SK-N-DZ (cell line): ENCODE results near the gene GPR135.
A peak's percentile ranks its signal among the peaks of the same experiment; 100 is the strongest.
"Not testable (repeated sequence)": the region's sequence is repeated elsewhere in the genome, so short reads cannot be mapped to it uniquely, and the experiment has no call there.

Experiments
- DNase-seq: peaks from one replicate; pipeline ENCODE4 v3.0.0-alpha.2; 2015; ENCODE audit warnings: low spot score

Gene GPR135

GRCh38 chr14:59475709-59476108, 10.5 kb upstream of the GPR135 start:
- DNase-seq, result no peak

GRCh38 chr14:59474172-59474571, 9.0 kb upstream of the GPR135 start:
- DNase-seq, result no peak

- peak; percentile 54 for DNase-seq
Measured at GRCh38 chr14:59464486-59465315, 479 bp downstream of the GPR135 start.

- DNase-seq, result peak; percentile 25
Measured at GRCh38 chr14:59463787-59464485, 1.2 kb downstream of the GPR135 start.

- DNase-seq, result no peak
Measured at GRCh38 chr14:59461891-59462290, 3.3 kb downstream of the GPR135 start.

- DNase-seq, result no peak
Measured at GRCh38 chr14:59460378-59460777, 4.8 kb downstream of the GPR135 start.

GRCh38 chr14:59458486-59458885, 6.7 kb downstream of the GPR135 start:
- DNase-seq, result no peak

GRCh38 chr14:59455411-59455810, 9.8 kb downstream of the GPR135 start:
- DNase-seq, result no peak

- DNase-seq, result no peak
Measured at GRCh38 chr14:59454139-59454538, 11.0 kb downstream of the GPR135 start.

GRCh38 chr14:59451849-59452248, 13.3 kb downstream of the GPR135 start:
- no peak for DNase-seq

- no peak for DNase-seq
Measured at GRCh38 chr14:59450716-59451115, 14.5 kb downstream of the GPR135 start.

GRCh38 chr14:59448673-59449072, 16.5 kb downstream of the GPR135 start:
- not testable (repeated sequence) for DNase-seq

GRCh38 chr14:59439256-59439965, 25.8 kb downstream of the GPR135 start:
- no peak for DNase-seq

GRCh38 chr14:59438195-59438647, 27.0 kb downstream of the GPR135 start:
- DNase-seq, result no peak

- DNase-seq, result no peak
Measured at GRCh38 chr14:59435987-59436386, 29.2 kb downstream of the GPR135 start.

GRCh38 chr14:59435101-59435500, 30.1 kb downstream of the GPR135 start:
- no peak for DNase-seq

- DNase-seq, result no peak
Measured at GRCh38 chr14:59429790-59430189, 35.4 kb downstream of the GPR135 start.

- no peak for DNase-seq
Measured at GRCh38 chr14:59428581-59429012, 36.6 kb downstream of the GPR135 start.

GRCh38 chr14:59427653-59428580, 37.3 kb downstream of the GPR135 start:
- no peak for DNase-seq

GRCh38 chr14:59425322-59425935, 39.8 kb downstream of the GPR135 start:
- no peak for DNase-seq
